NCI-H526 (cell line): ENCODE measurements around the gene PEAK1.

Source experiments
- DNase-seq, 2 experiments: peaks; one replicate each; lab custom pipeline; 2025; lab: John Stamatoyannopoulos, UW

PEAK1 gene

GRCh38 chr15:77226652-77227051 lies 193.3 kb downstream of the PEAK1 start:
- DNase-seq: no peak

GRCh38 chr15:77225646-77226045 lies 194.3 kb downstream of the PEAK1 start:
- DNase-seq: peak; percentile 47 to 65

- no peak for DNase-seq
Measured at GRCh38 chr15:77225088-77225487, 194.8 kb downstream of the PEAK1 start.

- DNase-seq: no peak
Measured at GRCh38 chr15:77224352-77224751, 195.6 kb downstream of the PEAK1 start.

GRCh38 chr15:77221708-77222107 lies 198.2 kb downstream of the PEAK1 start:
- DNase-seq: no peak

GRCh38 chr15:77221174-77221573 lies 198.7 kb downstream of the PEAK1 start:
- DNase-seq: no peak

GRCh38 chr15:77219841-77220240 lies 200.1 kb downstream of the PEAK1 start:
- DNase-seq: no peak

- DNase-seq: no peak
Measured at GRCh38 chr15:77209221-77209620, 210.7 kb downstream of the PEAK1 start.

GRCh38 chr15:77208241-77208640 lies 211.7 kb downstream of the PEAK1 start:
- DNase-seq: no peak

GRCh38 chr15:77201665-77202064 lies 218.2 kb downstream of the PEAK1 start:
- no peak for DNase-seq

DNA sequence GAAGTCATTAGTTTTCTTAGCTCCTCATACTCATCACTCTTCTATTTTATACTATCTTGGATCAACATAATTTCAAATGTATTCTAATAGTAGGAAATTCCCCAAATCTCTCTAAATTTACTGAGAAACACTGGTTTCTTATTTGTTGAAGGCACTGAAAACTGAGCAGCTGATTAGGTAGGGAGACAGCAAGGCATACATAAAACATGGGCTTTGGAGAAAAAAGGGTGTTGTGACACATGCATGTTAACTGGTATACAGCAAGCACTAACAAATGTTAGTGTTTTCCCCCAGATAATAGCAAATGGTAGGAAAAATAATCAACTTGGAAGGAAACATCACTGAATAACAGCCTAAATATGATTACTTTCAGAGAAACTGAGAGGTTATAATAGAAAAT lies 223.5 kb downstream of the PEAK1 start:
- DNase-seq: no peak

DNA sequence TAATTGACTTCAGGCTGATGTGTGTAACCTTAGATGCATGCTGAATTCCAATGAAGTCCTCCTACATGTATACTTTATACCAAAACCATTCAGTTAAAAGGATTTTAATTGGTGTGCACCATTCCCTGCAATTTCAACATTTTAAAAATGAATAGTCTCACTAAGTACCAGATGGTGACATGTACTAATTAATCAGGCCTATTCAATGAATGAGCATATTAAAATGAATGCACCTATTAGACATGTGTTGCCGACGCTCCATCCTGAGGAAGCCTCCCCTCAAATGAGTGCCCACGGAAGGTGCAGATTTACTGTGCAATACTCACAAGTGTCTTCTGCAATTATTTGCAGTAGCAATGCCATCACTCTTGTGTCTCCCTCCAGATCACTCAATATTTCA lies 224.3 kb downstream of the PEAK1 start:
- DNase-seq: no peak

DNA sequence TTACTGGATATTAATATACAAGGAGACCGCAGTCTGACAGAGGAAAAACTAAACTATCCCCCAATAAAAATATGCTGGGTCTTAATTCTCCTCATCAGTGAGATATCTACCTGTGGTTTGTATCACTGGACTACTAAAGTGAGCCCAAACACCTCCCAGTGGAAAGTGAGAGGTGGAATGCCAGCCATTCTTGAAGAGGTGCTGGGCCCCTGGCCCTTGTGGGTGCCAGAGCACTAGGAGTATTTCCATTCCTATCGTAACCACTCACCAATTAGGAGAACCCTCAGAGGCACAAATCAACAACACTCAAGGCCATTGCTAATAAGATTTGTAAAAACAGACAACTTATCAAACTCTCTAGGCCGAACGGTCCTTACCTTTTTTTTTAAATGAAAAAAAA lies 227.5 kb downstream of the PEAK1 start:
- peak in 1 of 2 experiments; percentile 15 for DNase-seq

DNA sequence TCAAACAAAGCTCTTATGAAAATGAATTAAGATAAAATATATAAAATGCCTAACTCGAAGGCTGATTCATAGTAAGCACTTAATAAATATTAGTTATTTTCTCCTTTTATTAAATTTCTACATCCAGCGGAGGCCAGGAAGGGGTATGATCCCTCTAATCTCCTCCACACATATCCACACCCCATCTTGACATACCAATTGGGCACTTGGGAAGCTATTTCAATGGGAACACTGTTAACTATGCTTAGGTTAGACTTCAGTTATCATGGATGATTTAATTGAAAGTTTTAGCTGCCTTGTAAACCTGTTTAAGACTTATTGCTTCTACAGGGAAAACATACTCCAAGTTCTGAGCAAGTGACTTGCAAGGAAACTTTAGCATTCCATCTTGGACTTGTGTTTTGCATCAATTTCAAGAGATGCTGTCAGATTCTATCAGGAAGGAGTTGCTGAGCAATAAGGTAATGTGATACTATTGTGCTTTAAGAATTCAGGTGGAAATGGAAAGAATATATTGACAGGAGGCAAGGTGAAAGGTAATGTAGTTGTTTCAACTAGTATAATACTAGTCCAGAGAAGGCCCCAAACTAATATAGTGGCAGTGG lies 228.6 kb downstream of the PEAK1 start:
- DNase-seq: no peak

- DNase-seq: no peak
Measured at GRCh38 chr15:77187751-77188464, 232.0 kb downstream of the PEAK1 start.

GRCh38 chr15:77186594-77187011 lies 233.3 kb downstream of the PEAK1 start:
- DNase-seq: peak; percentile 16 to 46

- no peak for DNase-seq
Measured at GRCh38 chr15:77185242-77185785, 234.6 kb downstream of the PEAK1 start.

DNA sequence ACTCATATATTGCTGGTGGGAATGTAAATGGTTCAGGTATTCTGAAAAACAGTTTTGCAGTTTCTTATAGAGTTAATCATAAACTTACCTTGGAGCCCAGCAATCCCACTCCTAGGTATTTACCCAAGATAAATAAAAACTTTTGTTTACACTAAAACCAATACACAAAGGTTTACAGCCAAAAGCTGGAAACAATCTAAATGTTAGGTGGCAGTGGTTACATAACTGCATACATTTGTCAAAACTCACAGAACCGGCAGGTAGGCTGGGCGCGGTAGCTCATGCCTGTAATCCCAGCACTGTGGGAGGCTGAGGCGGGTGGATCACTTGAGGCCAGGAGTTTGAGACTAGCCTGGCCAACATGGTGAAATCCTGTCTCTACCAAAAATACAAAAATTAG lies 235.6 kb downstream of the PEAK1 start:
- DNase-seq: peak in 1 of 2 experiments; percentile 14

DNA sequence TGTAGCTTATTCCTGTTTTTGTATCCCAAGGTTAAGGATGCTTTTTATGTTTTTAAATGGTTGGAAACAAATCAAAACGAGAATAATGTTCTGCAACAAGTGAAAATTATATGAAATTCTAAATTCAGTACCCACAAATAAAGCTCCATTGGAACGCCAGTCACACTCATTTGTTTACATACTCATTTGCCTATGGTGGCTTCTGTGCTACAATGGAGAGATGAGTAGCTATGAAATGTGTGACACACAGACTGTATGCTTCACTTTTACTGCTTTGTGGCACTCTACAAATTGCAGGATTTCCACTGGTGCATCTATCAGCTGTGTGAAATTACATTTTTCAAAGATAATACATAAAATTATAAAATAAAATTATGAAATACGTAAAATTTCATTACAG lies 236.8 kb downstream of the PEAK1 start:
- DNase-seq: peak; percentile 58 to 71

DNA sequence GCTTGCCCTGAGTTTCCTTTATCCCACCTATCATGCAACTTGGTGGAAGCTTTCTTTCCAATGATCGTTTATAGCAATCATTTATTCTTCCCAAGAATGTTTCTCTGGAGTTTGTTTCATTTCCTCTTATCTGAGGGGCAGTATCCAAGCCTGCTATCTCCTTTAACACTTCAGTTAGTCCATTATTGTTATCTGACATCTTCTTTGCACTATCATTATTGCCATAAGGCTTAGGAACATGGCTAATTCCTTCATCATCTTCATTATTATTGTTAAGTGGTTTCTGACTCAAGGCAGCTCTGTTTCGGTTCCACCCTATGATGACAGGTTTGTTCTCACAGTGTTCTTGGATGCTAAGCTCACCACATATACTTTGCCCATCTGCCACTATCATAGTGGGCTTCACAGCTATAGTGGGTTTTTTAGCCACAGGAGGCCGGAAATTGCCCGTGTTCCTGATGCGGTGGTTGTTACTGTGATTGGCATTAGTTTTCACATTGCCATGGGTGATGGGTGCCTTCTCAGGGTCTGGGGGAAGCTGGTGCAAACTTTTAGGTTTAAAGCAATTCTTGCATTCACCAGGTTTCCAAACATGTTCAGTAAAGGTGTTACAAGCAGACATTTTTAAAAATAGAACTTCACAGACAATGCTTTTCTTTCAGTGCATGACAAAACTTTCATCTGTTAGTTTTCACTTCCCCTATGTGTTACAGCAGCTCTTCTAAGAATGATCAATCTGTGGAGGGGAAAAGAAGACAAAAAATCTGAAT lies 238.4 kb downstream of the PEAK1 start:
- DNase-seq: no peak

DNA sequence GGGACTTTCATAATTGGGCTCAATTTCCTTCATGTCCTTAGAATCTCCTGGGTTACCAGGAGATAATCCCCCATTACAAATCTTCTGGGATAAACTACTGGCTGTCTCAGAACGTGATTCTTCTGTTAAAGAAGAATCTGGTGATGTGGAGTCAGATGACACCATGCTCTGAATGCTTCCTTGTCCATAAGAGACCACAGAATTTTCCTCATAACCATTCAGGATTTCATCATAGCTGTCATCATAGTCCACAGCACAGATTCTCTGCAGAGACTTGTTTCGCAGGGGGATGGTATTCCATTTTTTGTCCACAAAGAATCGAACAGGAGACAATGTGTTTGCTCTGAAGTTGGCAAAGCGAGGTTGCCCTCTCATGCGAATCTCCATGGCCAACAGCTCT lies 239.1 kb downstream of the PEAK1 start:
- no peak for DNase-seq

- DNase-seq: no peak
Measured at GRCh38 chr15:77180270-77180669, 239.6 kb downstream of the PEAK1 start.

DNA sequence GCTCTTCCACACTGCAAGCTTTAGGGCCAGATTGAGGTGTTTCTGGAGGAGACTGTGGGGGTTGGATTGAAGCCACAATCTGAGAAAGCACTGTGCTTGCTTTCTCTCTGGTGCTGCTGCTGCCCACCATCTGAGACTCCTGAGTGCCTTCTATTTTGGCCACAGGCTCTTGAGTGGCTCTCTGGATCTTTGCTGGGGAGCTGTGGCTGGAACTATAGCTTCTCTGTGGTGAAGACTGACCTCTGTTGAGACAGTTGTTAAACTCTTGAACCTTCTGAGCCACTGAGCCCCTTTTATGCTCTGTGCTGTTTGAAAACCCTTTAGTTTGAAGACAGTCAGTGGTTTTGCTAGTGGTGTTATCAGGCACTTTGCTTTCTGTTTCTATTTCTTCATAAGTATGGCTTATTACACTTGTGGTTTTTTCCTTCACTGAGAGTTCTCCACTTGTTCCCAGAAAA lies 240.3 kb downstream of the PEAK1 start:
- no peak for DNase-seq
